ENCODE data around the gene RRAS2. TPM values are rescaled to one million over a fixed set of nuclear protein-coding genes. Genes with fewer than 3 reads are reported as not detected.

Gene RRAS2
- total and polyA plus RNA-seq, 9 of the 15 experiments (the other 6 are each of a cell fraction or from before 2014, with no cell fraction given): 9.4 to 47.5 (median 37.6) TPM

DNA sequence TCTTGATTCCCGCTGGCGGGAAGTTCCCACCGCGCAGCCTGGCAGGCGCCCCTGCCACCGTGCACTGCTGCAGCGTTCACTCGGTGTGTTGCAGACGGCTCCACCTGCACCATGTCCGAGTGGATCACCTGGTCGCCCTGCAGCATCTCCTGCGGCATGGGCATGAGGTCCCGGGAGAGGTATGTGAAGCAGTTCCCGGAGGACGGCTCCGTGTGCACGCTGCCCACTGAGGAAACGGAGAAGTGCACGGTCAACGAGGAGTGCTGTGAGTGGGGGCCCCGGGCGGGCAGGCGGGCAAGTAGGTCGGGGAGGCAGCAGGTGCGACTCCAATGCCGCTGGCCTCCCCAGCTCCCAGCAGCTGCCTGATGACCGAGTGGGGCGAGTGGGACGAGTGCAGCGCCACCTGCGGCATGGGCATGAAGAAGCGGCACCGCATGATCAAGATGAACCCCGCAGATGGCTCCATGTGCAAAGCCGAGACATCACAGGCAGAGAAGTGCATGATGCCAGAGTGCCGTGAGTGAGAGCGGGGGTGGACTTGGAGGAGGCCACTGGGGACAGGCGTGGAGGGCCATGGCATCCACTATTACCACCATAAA is 99.7 kb downstream of the RRAS2 start:
- H4K20me1 ChIP-seq (replicated peaks; ENCODE audit: control insufficient read depth, insufficient read depth, low read length): no peaks in the 10 kb centered on the region; the same call in 1 of the 2 replicates
- no peaks in the 10 kb centered on the region for H3K9me3 ChIP-seq (replicated peaks; ENCODE audit: control insufficient read depth, insufficient read depth, low read depth, low read length)
- CTCF ChIA-PET (ENCODE audit: low intra/inter-chr PET ratio): no interaction called here
- H3K4me1 ChIP-seq (replicated peaks in 1 of 2; ENCODE audit: control insufficient read depth in 2 of 2, insufficient read depth in 2 of 2, low read length in 2 of 2): peaks cover 0 to 7% of the 10 kb centered on the region in 2 experiments; a peak in 2 of 5 replicates
- POLR2A ChIA-PET: interaction anchor here (0.5 kb wide), 1 partner anchor 333 kb away, joined by 4 read pairs; no protein-coding TSS in a partner anchor
- no peak overlapping the region for H3K4me3 ChIP-seq
- H3K27ac ChIP-seq (ENCODE audit: extremely low read depth, low read depth, low read length): no peak overlapping the region
- TF ChIP-seq TAF1 (IDR thresholded peaks at IDR 0.05; ENCODE audit: control insufficient read depth, extremely low read depth, insufficient read depth, low read length, severe bottlenecking): no peak
- TF ChIP-seq POLR2G (IDR thresholded peaks at IDR 0.05; ENCODE audit: low read depth, low read length): peak; percentile 46; the same call in 1 of the 2 replicates
- TF ChIP-seq, protein P1, sequence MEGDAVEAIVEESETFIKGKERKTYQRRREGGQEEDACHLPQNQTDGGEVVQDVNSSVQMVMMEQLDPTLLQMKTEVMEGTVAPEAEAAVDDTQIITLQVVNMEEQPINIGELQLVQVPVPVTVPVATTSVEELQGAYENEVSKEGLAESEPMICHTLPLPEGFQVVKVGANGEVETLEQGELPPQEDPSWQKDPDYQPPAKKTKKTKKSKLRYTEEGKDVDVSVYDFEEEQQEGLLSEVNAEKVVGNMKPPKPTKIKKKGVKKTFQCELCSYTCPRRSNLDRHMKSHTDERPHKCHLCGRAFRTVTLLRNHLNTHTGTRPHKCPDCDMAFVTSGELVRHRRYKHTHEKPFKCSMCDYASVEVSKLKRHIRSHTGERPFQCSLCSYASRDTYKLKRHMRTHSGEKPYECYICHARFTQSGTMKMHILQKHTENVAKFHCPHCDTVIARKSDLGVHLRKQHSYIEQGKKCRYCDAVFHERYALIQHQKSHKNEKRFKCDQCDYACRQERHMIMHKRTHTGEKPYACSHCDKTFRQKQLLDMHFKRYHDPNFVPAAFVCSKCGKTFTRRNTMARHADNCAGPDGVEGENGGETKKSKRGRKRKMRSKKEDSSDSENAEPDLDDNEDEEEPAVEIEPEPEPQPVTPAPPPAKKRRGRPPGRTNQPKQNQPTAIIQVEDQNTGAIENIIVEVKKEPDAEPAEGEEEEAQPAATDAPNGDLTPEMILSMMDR (IDR thresholded peaks at IDR 0.05 in 2 of 3, conservative IDR thresholded peaks at IDR 0.05 in 1 of 3; ENCODE audit: insufficient read depth in 2 of 3, low read depth in 1 of 3, low read length in 3 of 3): peak in 1 of 3 experiments; percentile 29; a peak in 1 of 6 replicates
- peaks cover 21 to 59% of the 10 kb centered on the region in 2 experiments for H3K27me3 ChIP-seq (ENCODE audit: control insufficient read depth in 2 of 2, insufficient read depth in 2 of 2, low read length in 2 of 2)
- H3K9ac ChIP-seq (ENCODE audit: insufficient read depth in 1 of 2, low read depth in 2 of 2, low read length in 2 of 2): no peak overlapping the region; a peak in 1 of 4 replicates
- intact Hi-C loops (cut with micrococcal nuclease): no loop called here
- no peak; the same call in 2 of the 3 replicates for ATAC-seq
- no peaks in the 10 kb centered on the region for H3K36me3 ChIP-seq (ENCODE audit: control insufficient read depth, insufficient read depth, low read length)
- no peak for DNase-seq (ENCODE audit: extremely low read depth in 1 of 4, low spot score in 3 of 4)
- no peak overlapping the region for H3K4me2 ChIP-seq (ENCODE audit: insufficient read depth, low read length)
- in situ Hi-C loops (cut with MboI): no loop called here
- BruUV-seq (replicated peaks): no TSS peak
- 9% methylated on average over 29 of the region's 38 CpGs for whole genome bisulfite sequencing (ENCODE audit: insufficient coverage, low coverage, missing lambda C conversion rate)
- H3K9me1 ChIP-seq (ENCODE audit: control insufficient read depth, insufficient read depth, low read length): no peaks in the 10 kb centered on the region
- no peak overlapping the region for H2AFZ ChIP-seq (ENCODE audit: low read depth, low read length)
- no peak for FAIRE-seq
- no peaks in the 10 kb centered on the region for H3K79me2 ChIP-seq (ENCODE audit: control insufficient read depth, insufficient read depth, low read length)
